Loucy (cell line): ENCODE results near the gene ANKRD16.

Source experiments
- H2AFZ ChIP-seq: fragments of 200-600 bp; sonication (generic); 2 replicates; pipeline ENCODE4 v1.6.0; 2016; ENCODE audit warnings: antibody characterized with exemption, mild to moderate bottlenecking, low read length, moderate library complexity
- H3F3A ChIP-seq: fragments of 200-600 bp; 2 replicates; pipeline ENCODE4 v1.6.0; 2016; ENCODE audit warnings: antibody characterized with exemption, low read depth, mild to moderate bottlenecking
- H3K27me3 ChIP-seq: fragments of 200-600 bp; sonication (generic); 2 replicates; pipeline ENCODE4 v1.6.1; 2014; ENCODE audit warnings: low read length, mild to moderate bottlenecking; ENCODE audit not compliant: insufficient read depth, poor library complexity, severe bottlenecking
- H3K36me3 ChIP-seq: fragments of 200-600 bp; sonication (generic); 2 replicates; pipeline ENCODE4 v1.6.1; 2016; ENCODE audit warnings: low read length; ENCODE audit not compliant: insufficient read depth
- H3K4me1 ChIP-seq: fragments of 200-600 bp; sonication (generic); 2 replicates; pipeline ENCODE4 v1.5.1; 2014; ENCODE audit warnings: low read length, mild to moderate bottlenecking; ENCODE audit not compliant: insufficient read depth, poor library complexity, severe bottlenecking
- H3K4me2 ChIP-seq: fragments of 200-600 bp; sonication (generic); 2 replicates; pipeline ENCODE4 v1.6.0; 2014; ENCODE audit warnings: antibody characterized with exemption, low read length, low read depth, mild to moderate bottlenecking; ENCODE audit not compliant: poor library complexity, severe bottlenecking
- H3K4me3 ChIP-seq: fragments of 200-600 bp; sonication (generic); 2 replicates; pipeline ENCODE4 v1.5.1; 2014; ENCODE audit warnings: low read length, mild to moderate bottlenecking, mixed read lengths; ENCODE audit not compliant: poor library complexity, severe bottlenecking
- H3K79me2 ChIP-seq: fragments of 200-600 bp; sonication (generic); 2 replicates; pipeline ENCODE4 v1.6.1; 2014; ENCODE audit warnings: low read length; ENCODE audit not compliant: insufficient read depth
- H3K9ac ChIP-seq: fragments of 200-600 bp; sonication (generic); 2 replicates; pipeline ENCODE4 v1.6.0; 2014; ENCODE audit warnings: mild to moderate bottlenecking, low read depth, low read length, moderate library complexity; ENCODE audit not compliant: poor library complexity, severe bottlenecking
- H3K9me2 ChIP-seq: fragments of 200-600 bp; sonication (generic); replicated peaks from 2 replicates; pipeline ENCODE4 v1.6.1; 2016; ENCODE audit warnings: low read depth, low read length, mixed read lengths
- H3K9me3 ChIP-seq: fragments of 200-600 bp; sonication (generic); 2 replicates; pipeline ENCODE4 v1.6.1; 2014; ENCODE audit warnings: mild to moderate bottlenecking, antibody characterized with exemption, low read length, low read depth; ENCODE audit not compliant: insufficient read depth
- H4K20me1 ChIP-seq: fragments of 200-600 bp; sonication (generic); 2 replicates; pipeline ENCODE4 v1.6.0; 2014; ENCODE audit warnings: antibody characterized with exemption, low read length, mild to moderate bottlenecking; ENCODE audit not compliant: insufficient read depth, poor library complexity, severe bottlenecking
- CTCF ChIP-seq: fragments of 200-600 bp; sonication (generic); conservative IDR thresholded peaks from 2 replicates; pipeline ENCODE4 v1.5.1; 2014; ENCODE audit warnings: mild to moderate bottlenecking, antibody characterized with exemption, low read length
- EZH2phosphoT487 ChIP-seq: fragments of 200-600 bp; IDR thresholded peaks from 2 replicates; pipeline ENCODE4 v1.6.1; 2018; ENCODE audit warnings: antibody characterized with exemption, mild to moderate bottlenecking, moderate library complexity, borderline replicate concordance

Gene ANKRD16

GRCh38 chr10:5930272-5930671, 40.6 kb upstream of the ANKRD16 start:
- TF ChIP-seq CTCF: no peak
- TF ChIP-seq EZH2phosphoT487: no peak
- Histone ChIP-seq H3K4me2 (no peak overlapping the region), H3K4me1 (no peaks in the 10 kb centered on the region), H3K4me3 (no peak overlapping the region), H3F3A (no peaks in the 10 kb centered on the region), H3K9ac (no peak overlapping the region), H2AFZ (no peak overlapping the region), H3K79me2 (no peaks in the 10 kb centered on the region), H3K9me2 (no peaks in the 10 kb centered on the region), H3K36me3 (peaks cover 55% of the 10 kb centered on the region), H4K20me1 (no peaks in the 10 kb centered on the region), H3K27me3 (no peaks in the 10 kb centered on the region), H3K9me3 (no peaks in the 10 kb centered on the region)

- H3K9me2 ChIP-seq: no peaks in the 10 kb centered on the region
- no peaks in the 10 kb centered on the region for H3K79me2 ChIP-seq
- no peak overlapping the region for H2AFZ ChIP-seq
- H3K9ac ChIP-seq: no peak overlapping the region
- H4K20me1 ChIP-seq: no peaks in the 10 kb centered on the region
- no peak overlapping the region for H3K4me3 ChIP-seq
- H3K4me2 ChIP-seq: no peak overlapping the region
- no peaks in the 10 kb centered on the region for H3K4me1 ChIP-seq
- no peaks in the 10 kb centered on the region for H3K27me3 ChIP-seq
- H3K9me3 ChIP-seq: no peaks in the 10 kb centered on the region
- TF ChIP-seq CTCF (no peak), EZH2phosphoT487 (no peak)
- peaks cover 60% of the 10 kb centered on the region for H3K36me3 ChIP-seq
- H3F3A ChIP-seq: no peaks in the 10 kb centered on the region
Observed at GRCh38 chr10:5929442-5929841, 39.7 kb upstream of the ANKRD16 start.

GRCh38 chr10:5927306-5927705, 37.6 kb upstream of the ANKRD16 start:
- Histone ChIP-seq H3K4me3 (no peak overlapping the region), H3K9ac (no peak overlapping the region), H3K4me2 (no peak overlapping the region), H4K20me1 (no peaks in the 10 kb centered on the region), H3K36me3 (peaks cover 79% of the 10 kb centered on the region), H3K9me2 (no peaks in the 10 kb centered on the region), H3F3A (no peaks in the 10 kb centered on the region), H3K27me3 (no peaks in the 10 kb centered on the region), H3K9me3 (no peaks in the 10 kb centered on the region), H2AFZ (no peak overlapping the region), H3K79me2 (no peaks in the 10 kb centered on the region), H3K4me1 (no peaks in the 10 kb centered on the region)
- TF ChIP-seq EZH2phosphoT487 (no peak), CTCF (no peak)
